HFFc6 (cell line): ENCODE measurements around the gene MCF2L. TPM values are rescaled to one million over a fixed set of nuclear protein-coding genes. Genes with fewer than 3 reads are reported as not detected.

Source experiments
- DNase-seq: peaks from one replicate; pipeline ENCODE4 v3.0.0-alpha.2; 2018
- H3K27ac Mint-ChIP-seq: 2 replicates; pipeline ENCODE4 v1.8.0; 2020; ENCODE audit warnings: mild to moderate bottlenecking, mixed read lengths
- H3K27me3 Mint-ChIP-seq: 2 replicates; pipeline ENCODE4 v1.8.0; 2021; ENCODE audit warnings: mild to moderate bottlenecking, moderate library complexity, mixed read lengths; ENCODE audit not compliant: insufficient read depth
- H3K36me3 Mint-ChIP-seq: 2 replicates; pipeline ENCODE4 v1.8.0; 2021; ENCODE audit warnings: low read depth, mixed read lengths
- H3K4me1 Mint-ChIP-seq: 2 replicates; pipeline ENCODE4 v1.8.0; 2020; ENCODE audit warnings: low read depth, mixed read lengths
- H3K4me3 Mint-ChIP-seq: 2 replicates; pipeline ENCODE4 v1.8.0; 2020; ENCODE audit warnings: mild to moderate bottlenecking, moderate library complexity, mixed read lengths
- H3K9me3 Mint-ChIP-seq: 2 replicates; pipeline ENCODE4 v1.8.0; 2020; ENCODE audit warnings: mild to moderate bottlenecking, mixed read lengths
- CTCF ChIP-seq: fragments of 200-600 bp; sonication (generic); IDR thresholded peaks from 2 replicates; pipeline ENCODE4 v1.5.0; 2021; ENCODE audit warnings: antibody characterized with exemption, mild to moderate bottlenecking
- total RNA-seq, 6 experiments: library from RNA; stranded (reverse); fragmentation: NEBNext Ultra II Directional; extraction: Animal tissue kit (Norgen Biotek cat#: 25700); gene quantifications; 2 replicates in 1 of 6; 3 replicates in 5 of 6; pipeline ENCODE4 v1.2.3, GENCODE V29; 2021

MCF2L gene
- total RNA-seq, 6 experiments from 2014 or later = not detected

GRCh38 chr13:113063091-113063491 lies 94.1 kb downstream of the MCF2L start:
- H3K4me3 Mint-ChIP-seq = no peak overlapping the region
- H3K4me1 Mint-ChIP-seq = peaks cover 7% of the 10 kb centered on the region
- H3K27ac Mint-ChIP-seq = no peak overlapping the region
- no peak for TF ChIP-seq CTCF
- no peak for DNase-seq
- peaks cover 15% of the 10 kb centered on the region for H3K27me3 Mint-ChIP-seq
- H3K9me3 Mint-ChIP-seq = no peaks in the 10 kb centered on the region; the same call in 1 of the 2 replicates
- H3K36me3 Mint-ChIP-seq = no peaks in the 10 kb centered on the region

- Mint-ChIP-seq H3K27ac (no peak overlapping the region), H3K27me3 (peaks cover 15% of the 10 kb centered on the region), H3K36me3 (no peaks in the 10 kb centered on the region), H3K4me1 (peaks cover 7% of the 10 kb centered on the region), H3K9me3 (no peaks in the 10 kb centered on the region; the same call in 1 of the 2 replicates), H3K4me3 (no peak overlapping the region)
- no peak for DNase-seq
- no peak for TF ChIP-seq CTCF
Observed at GRCh38 chr13:113064000-113064533, 95.1 kb downstream of the MCF2L start.

GRCh38 chr13:113064534-113065405 lies 95.8 kb downstream of the MCF2L start:
- Mint-ChIP-seq H3K4me1 (peaks cover 7% of the 10 kb centered on the region), H3K27ac (no peak overlapping the region), H3K4me3 (no peak overlapping the region), H3K27me3 (peaks cover 15% of the 10 kb centered on the region), H3K9me3 (no peaks in the 10 kb centered on the region; the same call in 1 of the 2 replicates), H3K36me3 (no peaks in the 10 kb centered on the region)
- peak; percentile 38 for DNase-seq
- no peak for TF ChIP-seq CTCF

- Mint-ChIP-seq H3K4me3 (no peak overlapping the region), H3K4me1 (peaks cover 7% of the 10 kb centered on the region), H3K27me3 (peaks cover 15% of the 10 kb centered on the region), H3K27ac (no peak overlapping the region), H3K36me3 (no peaks in the 10 kb centered on the region), H3K9me3 (no peaks in the 10 kb centered on the region; the same call in 1 of the 2 replicates)
- no peak for TF ChIP-seq CTCF
- DNase-seq = no peak
Observed at GRCh38 chr13:113065406-113066141, 96.6 kb downstream of the MCF2L start.

- H3K27ac Mint-ChIP-seq = no peak overlapping the region
- H3K4me3 Mint-ChIP-seq = no peak overlapping the region
- no peaks in the 10 kb centered on the region for H3K36me3 Mint-ChIP-seq
- no peak for TF ChIP-seq CTCF
- H3K27me3 Mint-ChIP-seq = peaks cover 15% of the 10 kb centered on the region
- no peak for DNase-seq
- H3K9me3 Mint-ChIP-seq = no peaks in the 10 kb centered on the region; the same call in 1 of the 2 replicates
- peaks cover 7% of the 10 kb centered on the region for H3K4me1 Mint-ChIP-seq
Observed at GRCh38 chr13:113066142-113066455, 97.1 kb downstream of the MCF2L start.
